HepG2 (cell line): ENCODE results near the gene SLC43A3. TPM values are rescaled to one million over a fixed set of nuclear protein-coding genes. Genes with fewer than 3 reads are reported as not detected.

Source experiments
- MLLT10 ChIP-seq: sonication (generic); formaldehyde crosslinking; IDR thresholded peaks from 2 replicates; pipeline ENCODE4 v1.4.0; 2020; ENCODE audit warnings: missing genetic modification reagents
- POLR2G ChIP-seq: fragments of 200-400 bp; formaldehyde crosslinking; IDR thresholded peaks from 2 replicates; pipeline ENCODE4 v1.6.1; 2018; ENCODE audit warnings: mild to moderate bottlenecking, low read depth, low read length, moderate library complexity
- SP140L ChIP-seq: sonication (generic); formaldehyde crosslinking; IDR thresholded peaks from 2 replicates; pipeline ENCODE4 v1.4.0; 2020; ENCODE audit warnings: missing genetic modification reagents, borderline replicate concordance
- ZBTB33 ChIP-seq: sonication (generic); formaldehyde crosslinking; IDR thresholded peaks from 2 replicates; pipeline ENCODE4 v1.4.0; 2020; ENCODE audit warnings: missing genetic modification reagents
- ZNF263 ChIP-seq: sonication (generic); formaldehyde crosslinking; IDR thresholded peaks from 2 replicates; pipeline ENCODE4 v1.4.0; 2020; ENCODE audit warnings: missing genetic modification reagents
- ZSCAN21 ChIP-seq: sonication (generic); formaldehyde crosslinking; IDR thresholded peaks from 2 replicates; pipeline ENCODE4 v1.8.0; 2022; ENCODE audit warnings: mild to moderate bottlenecking, missing genetic modification reagents, moderate library complexity, borderline replicate concordance
- polyA plus RNA-seq, 8 experiments: library from polyadenylated mRNA; depleted of rRNA in 3 of 8; stranded (reverse) in 7 of 8; unstranded in 1 of 8; fragments of >200 nt; fragmentation: Illumina TruSeq in 4 of 8; extraction: Trizol in 4 of 8; gene quantifications; 2 replicates each; pipeline versions ENCODE4 v1.2.1 to v1.2.3, GENCODE V29; 2011 to 2016; ENCODE audit warnings: low read depth in 4 of 8, missing spikeins in 1 of 8, mixed read lengths in 1 of 8; ENCODE audit not compliant: insufficient read depth in 1 of 8
- total RNA-seq, 5 experiments: library from RNA; depleted of rRNA; stranded (reverse); fragments of >200 nt; fragmentation: Illumina TruSeq; extraction: Trizol; gene quantifications; 2 replicates each; pipeline ENCODE4 v1.2.3, GENCODE V29; 2016; ENCODE audit warnings: low read depth in 1 of 5
- TF ChIP-seq, protein P1 (sequence below): sonication (generic); formaldehyde crosslinking; IDR thresholded peaks from 2 replicates; pipeline ENCODE4 v1.8.0; 2022; ENCODE audit warnings: mild to moderate bottlenecking, missing genetic modification reagents; ENCODE audit not compliant: insufficient replicate concordance
- TF ChIP-seq, protein P2 (sequence below), 2 experiments: sonication (generic) in 1 of 2; formaldehyde crosslinking in 1 of 2; IDR thresholded peaks; 2 replicates each; pipeline versions ENCODE4 v1.6.1 to v1.9.0; 2014 to 2022; ENCODE audit warnings: antibody characterized with exemption in 1 of 2, borderline replicate concordance in 1 of 2, inconsistent platforms in 1 of 2, low read depth in 1 of 2, missing genetic modification reagents in 1 of 2
- TF ChIP-seq, protein P3 (sequence below): sonication (generic); formaldehyde crosslinking; IDR thresholded peaks from 2 replicates; pipeline ENCODE4 v1.5.1; 2020; ENCODE audit warnings: mild to moderate bottlenecking, missing genetic modification reagents

Gene SLC43A3
- total and polyA plus RNA-seq, 2 of the 13 experiments (the other 11 are each of a cell fraction or from before 2014, with no cell fraction given), result 2.6 TPM; not detected in 1

- TF ChIP-seq ZBTB33 (CRISPR knock-in tag) (no peak), ZSCAN21 (CRISPR knock-in tag) (no peak), POLR2G (no peak), MLLT10 (CRISPR knock-in tag) (no peak), ZNF263 (CRISPR knock-in tag) (0 out of 2 replicates have a peak, but pooled peaks have one; percentile 6), SP140L (CRISPR knock-in tag) (no peak)
- TF ChIP-seq, protein P1, sequence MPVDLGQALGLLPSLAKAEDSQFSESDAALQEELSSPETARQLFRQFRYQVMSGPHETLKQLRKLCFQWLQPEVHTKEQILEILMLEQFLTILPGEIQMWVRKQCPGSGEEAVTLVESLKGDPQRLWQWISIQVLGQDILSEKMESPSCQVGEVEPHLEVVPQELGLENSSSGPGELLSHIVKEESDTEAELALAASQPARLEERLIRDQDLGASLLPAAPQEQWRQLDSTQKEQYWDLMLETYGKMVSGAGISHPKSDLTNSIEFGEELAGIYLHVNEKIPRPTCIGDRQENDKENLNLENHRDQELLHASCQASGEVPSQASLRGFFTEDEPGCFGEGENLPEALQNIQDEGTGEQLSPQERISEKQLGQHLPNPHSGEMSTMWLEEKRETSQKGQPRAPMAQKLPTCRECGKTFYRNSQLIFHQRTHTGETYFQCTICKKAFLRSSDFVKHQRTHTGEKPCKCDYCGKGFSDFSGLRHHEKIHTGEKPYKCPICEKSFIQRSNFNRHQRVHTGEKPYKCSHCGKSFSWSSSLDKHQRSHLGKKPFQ, result no peak
- TF ChIP-seq, protein P2, sequence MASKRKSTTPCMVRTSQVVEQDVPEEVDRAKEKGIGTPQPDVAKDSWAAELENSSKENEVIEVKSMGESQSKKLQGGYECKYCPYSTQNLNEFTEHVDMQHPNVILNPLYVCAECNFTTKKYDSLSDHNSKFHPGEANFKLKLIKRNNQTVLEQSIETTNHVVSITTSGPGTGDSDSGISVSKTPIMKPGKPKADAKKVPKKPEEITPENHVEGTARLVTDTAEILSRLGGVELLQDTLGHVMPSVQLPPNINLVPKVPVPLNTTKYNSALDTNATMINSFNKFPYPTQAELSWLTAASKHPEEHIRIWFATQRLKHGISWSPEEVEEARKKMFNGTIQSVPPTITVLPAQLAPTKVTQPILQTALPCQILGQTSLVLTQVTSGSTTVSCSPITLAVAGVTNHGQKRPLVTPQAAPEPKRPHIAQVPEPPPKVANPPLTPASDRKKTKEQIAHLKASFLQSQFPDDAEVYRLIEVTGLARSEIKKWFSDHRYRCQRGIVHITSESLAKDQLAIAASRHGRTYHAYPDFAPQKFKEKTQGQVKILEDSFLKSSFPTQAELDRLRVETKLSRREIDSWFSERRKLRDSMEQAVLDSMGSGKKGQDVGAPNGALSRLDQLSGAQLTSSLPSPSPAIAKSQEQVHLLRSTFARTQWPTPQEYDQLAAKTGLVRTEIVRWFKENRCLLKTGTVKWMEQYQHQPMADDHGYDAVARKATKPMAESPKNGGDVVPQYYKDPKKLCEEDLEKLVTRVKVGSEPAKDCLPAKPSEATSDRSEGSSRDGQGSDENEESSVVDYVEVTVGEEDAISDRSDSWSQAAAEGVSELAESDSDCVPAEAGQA (IDR thresholded peaks at IDR 0.05; ENCODE audit: low read depth), result no peak
- TF ChIP-seq, protein P2 (CRISPR knock-in tag; IDR thresholded peaks at IDR 0.05; ENCODE audit: borderline replicate concordance), result no peak
- TF ChIP-seq, protein P3, sequence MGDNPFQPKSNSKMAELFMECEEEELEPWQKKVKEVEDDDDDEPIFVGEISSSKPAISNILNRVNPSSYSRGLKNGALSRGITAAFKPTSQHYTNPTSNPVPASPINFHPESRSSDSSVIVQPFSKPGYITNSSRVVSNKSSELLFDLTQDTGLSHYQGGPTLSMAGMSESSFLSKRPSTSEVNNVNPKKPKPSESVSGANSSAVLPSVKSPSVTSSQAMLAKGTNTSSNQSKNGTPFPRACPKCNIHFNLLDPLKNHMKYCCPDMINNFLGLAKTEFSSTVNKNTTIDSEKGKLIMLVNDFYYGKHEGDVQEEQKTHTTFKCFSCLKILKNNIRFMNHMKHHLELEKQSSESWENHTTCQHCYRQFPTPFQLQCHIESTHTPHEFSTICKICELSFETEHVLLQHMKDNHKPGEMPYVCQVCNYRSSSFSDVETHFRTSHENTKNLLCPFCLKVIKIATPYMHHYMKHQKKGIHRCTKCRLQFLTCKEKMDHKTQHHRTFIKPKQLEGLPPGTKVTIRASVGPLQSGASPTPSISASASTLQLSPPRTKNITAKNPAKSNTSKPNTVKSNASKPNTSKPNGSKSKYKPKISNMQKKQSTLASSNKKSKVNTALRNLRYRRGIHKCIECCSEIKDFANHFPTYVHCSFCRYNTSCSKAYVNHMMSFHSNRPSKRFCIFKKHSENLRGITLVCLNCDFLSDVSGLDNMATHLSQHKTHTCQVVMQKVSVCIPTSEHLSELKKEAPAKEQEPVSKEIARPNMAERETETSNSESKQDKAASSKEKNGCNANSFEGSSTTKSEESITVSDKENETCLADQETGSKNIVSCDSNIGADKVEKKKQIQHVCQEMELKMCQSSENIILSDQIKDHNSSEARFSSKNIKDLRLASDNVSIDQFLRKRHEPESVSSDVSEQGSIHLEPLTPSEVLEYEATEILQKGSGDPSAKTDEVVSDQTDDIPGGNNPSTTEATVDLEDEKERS (CRISPR knock-in tag), result 0 out of 2 replicates have a peak, but pooled peaks have one; percentile 1
These were observed 14.0 kb upstream of the SLC43A3 start (continued) for GRCh38 chr11:57440744-57441414.
